GM21723 (cell line): Measurements from ENCODE around the gene TNNT2.

Source experiments
- ATAC-seq: cut with Tn5 transposase; IDR thresholded peaks from one replicate; pipeline ENCODE4 v1.9.1; 2021; ENCODE audit warnings: mild to moderate bottlenecking, moderate library complexity; ENCODE audit not compliant: unreplicated experiment

Gene TNNT2

GRCh38 chr1:201377611-201378092 lies at the start of gene TNNT2:
TSS of gene TNNT2 (minus strand) at chr1:201377680. CDS start at chr1:201373254, 4,426 bp downstream.
- no peak for ATAC-seq

- ATAC-seq: no peak
These were observed 49.2 kb upstream of the TNNT2 start for GRCh38 chr1:201426479-201427310.

GRCh38 chr1:201424146-201424545 lies 46.7 kb upstream of the TNNT2 start:
- no peak for ATAC-seq

GRCh38 chr1:201423655-201424054 lies 46.2 kb upstream of the TNNT2 start:
- no peak for ATAC-seq

GRCh38 chr1:201422436-201423030 lies 45.1 kb upstream of the TNNT2 start:
- ATAC-seq: no peak

GRCh38 chr1:201422026-201422425 lies 44.5 kb upstream of the TNNT2 start:
- ATAC-seq: no peak

- ATAC-seq: no peak
These were observed 43.6 kb upstream of the TNNT2 start for GRCh38 chr1:201421041-201421440.

- no peak for ATAC-seq
These were observed 43.1 kb upstream of the TNNT2 start for GRCh38 chr1:201420608-201421002.

- no peak for ATAC-seq
These were observed 42.5 kb upstream of the TNNT2 start for GRCh38 chr1:201419746-201420607.

GRCh38 chr1:201419256-201419655 lies 41.8 kb upstream of the TNNT2 start:
- no peak for ATAC-seq

GRCh38 chr1:201418461-201418860 lies 41.0 kb upstream of the TNNT2 start:
- no peak for ATAC-seq

GRCh38 chr1:201414051-201414738 lies 36.7 kb upstream of the TNNT2 start:
- no peak for ATAC-seq

- ATAC-seq: no peak
These were observed 33.8 kb upstream of the TNNT2 start for GRCh38 chr1:201411292-201411691.

GRCh38 chr1:201409440-201409839 lies 32.0 kb upstream of the TNNT2 start:
- no peak for ATAC-seq

- no peak for ATAC-seq
These were observed 31.3 kb upstream of the TNNT2 start for GRCh38 chr1:201408834-201409200.

GRCh38 chr1:201408176-201408833 lies 30.8 kb upstream of the TNNT2 start:
- ATAC-seq: no peak

- no peak for ATAC-seq
These were observed 29.4 kb upstream of the TNNT2 start for GRCh38 chr1:201406831-201407406.

- peak; percentile 43 for ATAC-seq
These were observed 28.0 kb upstream of the TNNT2 start for GRCh38 chr1:201405484-201405831.

GRCh38 chr1:201404722-201405483 lies 27.4 kb upstream of the TNNT2 start:
- no peak for ATAC-seq
